HepG2 (cell line): Measurements from ENCODE around the gene KLK14. TPM values are rescaled to one million over a fixed set of nuclear protein-coding genes. Genes with fewer than 3 reads are reported as not detected.

Experiments used
- ATAC-seq: fragments of 200-7000 bp; cut with Tn5 transposase; 3 replicates; pipeline ENCODE4 v1.9.1; 2020; ENCODE audit warnings: mild to moderate bottlenecking, moderate library complexity
- BruUV-seq: library from RNA; stranded (reverse); fragments of 400-500 nt; replicated peaks from 2 replicates; lab custom pipeline; 2021; lab: Mats Ljungman, UMichigan
- CTCF ChIA-PET: fragments of 300-600 bp; formaldehyde crosslinking; extraction: SDS; loops from one replicate; lab custom pipeline; 2021; ENCODE audit warnings: low total read pairs, inconsistent platforms, low intra/inter-chr PET ratio; lab: Yijun Ruan, JAX
- POLR2A ChIA-PET: fragments of 350-600 bp; sonication (Branson Sonifier 250); formaldehyde crosslinking; loops from one replicate; lab custom pipeline; 2020; ENCODE audit warnings: antibody characterized with exemption, inconsistent platforms; lab: Yijun Ruan, JAX
- DNase-seq: peaks from one replicate; pipeline ENCODE4 v3.0.0-alpha.2; 2015; ENCODE audit warnings: low spot score
- FAIRE-seq: peaks from 3 replicates; lab custom pipeline; 2011; peaks lifted over from hg19 to GRCh38; lab: Jason Lieb, UNC
- H2AFZ ChIP-seq: one replicate; pipeline ENCODE4 v1.6.1; 2011; ENCODE audit warnings: low read length, inconsistent platforms
- H3K27ac ChIP-seq: fragments of 300-600 bp; 3 replicates; pipeline ENCODE4 v1.8.0; 2011; ENCODE audit warnings: mixed run types, mild to moderate bottlenecking, mixed read lengths, low read length, inconsistent platforms; ENCODE audit not compliant: insufficient read depth; ENCODE audit errors: extremely low read length
- H3K27me3 ChIP-seq, 2 experiments: fragments of 200-600 bp in 1 of 2; 2 replicates in 1 of 2; 3 replicates in 1 of 2; pipeline versions ENCODE4 v1.6.0 to v1.8.0; 2011; ENCODE audit warnings: low read length in 2 of 2, mild to moderate bottlenecking in 2 of 2, moderate library complexity in 2 of 2, inconsistent platforms in 1 of 2; ENCODE audit not compliant: insufficient read depth in 2 of 2, control insufficient read depth in 1 of 2
- H3K36me3 ChIP-seq, 2 experiments: fragments of 200-600 bp in 1 of 2; replicated peaks in 1 of 2; 2 replicates in 1 of 2; 3 replicates in 1 of 2; pipeline versions ENCODE4 v1.5.1 to v1.8.0; 2011; ENCODE audit warnings: low read length in 2 of 2, inconsistent platforms in 1 of 2; ENCODE audit not compliant: insufficient read depth in 2 of 2, control insufficient read depth in 1 of 2
- H3K4me1 ChIP-seq: 2 replicates; pipeline ENCODE4 v1.5.1; 2012; ENCODE audit warnings: low read length, inconsistent platforms; ENCODE audit not compliant: insufficient read depth
- H3K4me2 ChIP-seq: 2 replicates; pipeline ENCODE4 v1.6.0; 2011; ENCODE audit warnings: low read depth, low read length, inconsistent platforms
- H3K4me3 ChIP-seq, 3 experiments: fragments of 200-600 bp in 1 of 3; sonication (generic), shearing (Covaris generic) in 1 of 3; replicated peaks in 1 of 3; 2 replicates each; pipeline ENCODE4 v1.5.1; 2011 to 2016; ENCODE audit warnings: low read length in 3 of 3, inconsistent platforms in 2 of 3, low read depth in 2 of 3, mild to moderate bottlenecking in 2 of 3, control low read depth in 1 of 3, mixed read lengths in 1 of 3; ENCODE audit not compliant: insufficient read depth in 1 of 3
- H3K79me2 ChIP-seq: one replicate; pipeline ENCODE4 v1.6.1; 2011; ENCODE audit warnings: low read length, inconsistent platforms; ENCODE audit not compliant: insufficient read depth
- H3K9ac ChIP-seq: 2 replicates; pipeline ENCODE4 v1.6.0; 2011; ENCODE audit warnings: mild to moderate bottlenecking, low read depth, low read length, inconsistent platforms; ENCODE audit not compliant: insufficient read depth
- H3K9me3 ChIP-seq: 2 replicates; pipeline ENCODE4 v1.5.1; 2012; ENCODE audit warnings: mild to moderate bottlenecking, low read length
- H4K20me1 ChIP-seq: 2 replicates; pipeline ENCODE4 v1.6.0; 2011; ENCODE audit warnings: inconsistent platforms, mild to moderate bottlenecking, low read length, moderate library complexity; ENCODE audit not compliant: insufficient read depth
- CREB1 ChIP-seq, 2 experiments: fragments of 450-650 bp in 1 of 2; IDR thresholded peaks; 2 replicates each; pipeline ENCODE4 v1.6.1; 2016 to 2017; ENCODE audit warnings: control low read depth in 1 of 2, mild to moderate bottlenecking in 1 of 2, missing compliant biosample characterization in 1 of 2, missing genetic modification characterization in 1 of 2
- ERF ChIP-seq: IDR thresholded peaks from 2 replicates; pipeline ENCODE4 v1.6.1; 2018; ENCODE audit warnings: missing biosample characterization, missing genetic modification reagents
- FLYWCH1 ChIP-seq: sonication (generic); formaldehyde crosslinking; IDR thresholded peaks from 2 replicates; pipeline ENCODE4 v1.8.1; 2023; ENCODE audit warnings: mild to moderate bottlenecking, missing genetic modification reagents
- GPBP1L1 ChIP-seq: sonication (generic); formaldehyde crosslinking; IDR thresholded peaks from 2 replicates; pipeline ENCODE4 v1.5.0; 2020; ENCODE audit warnings: mild to moderate bottlenecking, missing genetic modification reagents
- KDM1A ChIP-seq: IDR thresholded peaks from 2 replicates; pipeline ENCODE4 v1.6.1; 2016; ENCODE audit warnings: missing compliant biosample characterization
- ZFP36L1 ChIP-seq: sonication (generic); formaldehyde crosslinking; IDR thresholded peaks from 2 replicates; pipeline ENCODE4 v1.8.0; 2022; ENCODE audit warnings: mild to moderate bottlenecking, missing genetic modification reagents, moderate library complexity
- ZKSCAN5 ChIP-seq: sonication (generic); formaldehyde crosslinking; IDR thresholded peaks from 2 replicates; pipeline ENCODE4 v1.5.1; 2020; ENCODE audit warnings: mild to moderate bottlenecking, missing genetic modification reagents
- ZNF251 ChIP-seq: sonication (generic); formaldehyde crosslinking; IDR thresholded peaks from 2 replicates; pipeline ENCODE4 v1.9.0; 2021; ENCODE audit warnings: mild to moderate bottlenecking, missing genetic modification reagents
- ZNF75D ChIP-seq: sonication (generic); formaldehyde crosslinking; IDR thresholded peaks from 2 replicates; pipeline ENCODE4 v1.8.1; 2023; ENCODE audit warnings: missing genetic modification reagents, mild to moderate bottlenecking, borderline replicate concordance
- ZNF788 ChIP-seq: sonication (generic); formaldehyde crosslinking; IDR thresholded peaks from 2 replicates; pipeline ENCODE4 v1.5.0; 2020; ENCODE audit warnings: mild to moderate bottlenecking, missing genetic modification reagents, borderline replicate concordance
- WGBS: methylation state at CpG from one replicate; pipeline ENCODE4 v1.1.6; 2017; ENCODE audit warnings: low lambda C conversion rate; 5-methylcytosine and 5-hydroxymethylcytosine counted together
- in situ Hi-C: cut with HindIII; loops from 2 replicates; pipeline ENCODE4 v1.10.0; 2017; ENCODE audit warnings: low pct_unique_long_range_greater_than_20kb; ENCODE audit not compliant: extremely low pct_ligation_motif_present
- intact Hi-C: fragments of 100-400 bp; cut with micrococcal nuclease; formaldehyde crosslinking; loops from one replicate; pipeline ENCODE4 v1.10.0; 2022; ENCODE audit not compliant: unreplicated experiment
- polyA plus RNA-seq, 8 experiments: library from polyadenylated mRNA; depleted of rRNA in 3 of 8; stranded (reverse) in 7 of 8; unstranded in 1 of 8; fragments of >200 nt; fragmentation: Illumina TruSeq in 4 of 8; extraction: Trizol in 4 of 8; gene quantifications; 2 replicates each; pipeline versions ENCODE4 v1.2.1 to v1.2.3, GENCODE V29; 2011 to 2016; ENCODE audit warnings: low read depth in 4 of 8, missing spikeins in 1 of 8, mixed read lengths in 1 of 8; ENCODE audit not compliant: insufficient read depth in 1 of 8
- total RNA-seq, 5 experiments: library from RNA; depleted of rRNA; stranded (reverse); fragments of >200 nt; fragmentation: Illumina TruSeq; extraction: Trizol; gene quantifications; 2 replicates each; pipeline ENCODE4 v1.2.3, GENCODE V29; 2016; ENCODE audit warnings: low read depth in 1 of 5
- TF ChIP-seq, protein P1 (sequence below): sonication (generic); formaldehyde crosslinking; IDR thresholded peaks from 2 replicates; pipeline ENCODE4 v1.5.0; 2020; ENCODE audit warnings: missing genetic modification reagents, mild to moderate bottlenecking, borderline replicate concordance
- TF ChIP-seq, protein P2 (sequence below): sonication (generic); formaldehyde crosslinking; IDR thresholded peaks from 2 replicates; pipeline ENCODE4 v1.4.0; 2020; ENCODE audit warnings: mild to moderate bottlenecking, missing genetic modification reagents

KLK14 gene
- total and polyA plus RNA-seq, 2 of the 13 experiments (the other 11 are each of a cell fraction or from before 2014, with no cell fraction given) = not detected

DNA sequence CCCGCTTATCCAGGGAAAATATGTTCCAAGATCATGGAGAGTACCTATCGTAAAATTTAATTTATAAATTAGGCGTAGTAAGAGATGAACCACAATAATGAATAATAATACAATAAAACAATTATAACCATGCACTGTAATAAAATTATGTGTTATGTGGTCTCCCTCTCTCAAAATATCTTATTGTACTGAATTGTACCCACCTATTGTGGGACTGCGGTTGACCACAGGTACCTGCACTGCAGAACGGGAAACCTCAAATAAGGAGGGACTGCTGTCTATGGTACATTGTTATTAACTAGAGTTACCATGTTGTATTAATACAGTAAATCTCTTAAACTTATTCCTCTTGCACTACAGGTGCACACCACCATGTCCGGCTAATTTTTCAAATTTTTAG lies 42.5 kb downstream of the KLK14 start:
- H2AFZ ChIP-seq = no peak overlapping the region
- ATAC-seq (no peak), FAIRE-seq (no peak)
- no peaks in the 10 kb centered on the region for H3K4me1 ChIP-seq
- BruUV-seq = no TSS peak
- H3K4me2 ChIP-seq = no peak overlapping the region
- peaks cover 0 to 3% of the 10 kb centered on the region in 2 experiments; a peak in 1 of 5 replicates for H3K27me3 ChIP-seq
- no peaks in the 10 kb centered on the region for H3K9me3 ChIP-seq
- no peaks in the 10 kb centered on the region for H3K79me2 ChIP-seq
- in situ Hi-C loops = no loop called here
- H3K4me3 ChIP-seq = no peak overlapping the region
- H3K27ac ChIP-seq = no peak overlapping the region
- TF ChIP-seq GPBP1L1 (CRISPR knock-in tag) (no peak), KDM1A (CRISPR knock-in tag) (no peak), ERF (CRISPR knock-in tag) (no peak), ZNF788 (CRISPR knock-in tag) (no peak)
- TF ChIP-seq, protein P1, sequence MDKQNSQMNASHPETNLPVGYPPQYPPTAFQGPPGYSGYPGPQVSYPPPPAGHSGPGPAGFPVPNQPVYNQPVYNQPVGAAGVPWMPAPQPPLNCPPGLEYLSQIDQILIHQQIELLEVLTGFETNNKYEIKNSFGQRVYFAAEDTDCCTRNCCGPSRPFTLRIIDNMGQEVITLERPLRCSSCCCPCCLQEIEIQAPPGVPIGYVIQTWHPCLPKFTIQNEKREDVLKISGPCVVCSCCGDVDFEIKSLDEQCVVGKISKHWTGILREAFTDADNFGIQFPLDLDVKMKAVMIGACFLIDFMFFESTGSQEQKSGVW = no peak
- TF ChIP-seq, all 625 proteins: peak for 0
- intact Hi-C loops = no loop called here
- Histone ChIP-seq H4K20me1 (no peaks in the 10 kb centered on the region), H3K9ac (no peak overlapping the region), H3K36me3 (no peaks in the 10 kb centered on the region)
- no peak for DNase-seq
- ChIA-PET CTCF (no interaction called here), POLR2A (no interaction called here)
- 52% methylated on average over 6 of the region's 6 CpGs for WGBS

GRCh38 chr19:51036519-51036918 lies 46.2 kb downstream of the KLK14 start:
- H2AFZ ChIP-seq = no peak overlapping the region
- DNase-seq = no peak
- no peak overlapping the region for H3K4me2 ChIP-seq
- H3K9ac ChIP-seq = no peak overlapping the region
- peaks cover 0 to 14% of the 10 kb centered on the region in 2 experiments; a peak in 3 of 5 replicates for H3K27me3 ChIP-seq
- in situ Hi-C loops (no loop called here), intact Hi-C loops (no loop called here)
- no peaks in the 10 kb centered on the region for H3K4me1 ChIP-seq
- no peaks in the 10 kb centered on the region for H4K20me1 ChIP-seq
- WGBS = 7% methylated on average over 9 of the region's 9 CpGs
- H3K9me3 ChIP-seq = no peaks in the 10 kb centered on the region
- BruUV-seq = no TSS peak
- CTCF ChIA-PET = no interaction called here
- H3K27ac ChIP-seq = no peak overlapping the region
- no peak overlapping the region for H3K4me3 ChIP-seq
- POLR2A ChIA-PET = no interaction called here
- no peak for TF ChIP-seq ZNF75D (CRISPR knock-in tag)
- TF ChIP-seq, protein P2, sequence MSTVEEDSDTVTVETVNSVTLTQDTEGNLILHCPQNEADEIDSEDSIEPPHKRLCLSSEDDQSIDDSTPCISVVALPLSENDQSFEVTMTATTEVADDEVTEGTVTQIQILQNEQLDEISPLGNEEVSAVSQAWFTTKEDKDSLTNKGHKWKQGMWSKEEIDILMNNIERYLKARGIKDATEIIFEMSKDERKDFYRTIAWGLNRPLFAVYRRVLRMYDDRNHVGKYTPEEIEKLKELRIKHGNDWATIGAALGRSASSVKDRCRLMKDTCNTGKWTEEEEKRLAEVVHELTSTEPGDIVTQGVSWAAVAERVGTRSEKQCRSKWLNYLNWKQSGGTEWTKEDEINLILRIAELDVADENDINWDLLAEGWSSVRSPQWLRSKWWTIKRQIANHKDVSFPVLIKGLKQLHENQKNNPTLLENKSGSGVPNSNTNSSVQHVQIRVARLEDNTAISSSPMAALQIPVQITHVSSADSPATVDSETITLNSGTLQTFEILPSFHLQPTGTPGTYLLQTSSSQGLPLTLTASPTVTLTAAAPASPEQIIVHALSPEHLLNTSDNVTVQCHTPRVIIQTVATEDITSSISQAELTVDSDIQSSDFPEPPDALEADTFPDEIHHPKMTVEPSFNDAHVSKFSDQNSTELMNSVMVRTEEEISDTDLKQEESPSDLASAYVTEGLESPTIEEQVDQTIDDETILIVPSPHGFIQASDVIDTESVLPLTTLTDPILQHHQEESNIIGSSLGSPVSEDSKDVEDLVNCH (CRISPR knock-in tag) = no peak
- TF ChIP-seq ZFP36L1 (CRISPR knock-in tag) = no peak
- 0 out of 2 replicates have a peak, but pooled peaks have one; percentile 22 for TF ChIP-seq CREB1 (IDR thresholded peaks at IDR 0.05)
- TF ChIP-seq CREB1 (CRISPR knock-in tag; IDR thresholded peaks at IDR 0.05) = no peak
- TF ChIP-seq ZKSCAN5 (CRISPR knock-in tag) = no peak
- TF ChIP-seq ZNF251 = no peak
- no peak for TF ChIP-seq FLYWCH1 (CRISPR knock-in tag)
- TF ChIP-seq, all 625 proteins: peak for 1
- FAIRE-seq = no peak
- H3K36me3 ChIP-seq = no peaks in the 10 kb centered on the region
- ATAC-seq = no peak
- H3K79me2 ChIP-seq = no peaks in the 10 kb centered on the region
